ENCODE measurements around the gene HCFC1R1.

The HCFC1R1 gene

DNA sequence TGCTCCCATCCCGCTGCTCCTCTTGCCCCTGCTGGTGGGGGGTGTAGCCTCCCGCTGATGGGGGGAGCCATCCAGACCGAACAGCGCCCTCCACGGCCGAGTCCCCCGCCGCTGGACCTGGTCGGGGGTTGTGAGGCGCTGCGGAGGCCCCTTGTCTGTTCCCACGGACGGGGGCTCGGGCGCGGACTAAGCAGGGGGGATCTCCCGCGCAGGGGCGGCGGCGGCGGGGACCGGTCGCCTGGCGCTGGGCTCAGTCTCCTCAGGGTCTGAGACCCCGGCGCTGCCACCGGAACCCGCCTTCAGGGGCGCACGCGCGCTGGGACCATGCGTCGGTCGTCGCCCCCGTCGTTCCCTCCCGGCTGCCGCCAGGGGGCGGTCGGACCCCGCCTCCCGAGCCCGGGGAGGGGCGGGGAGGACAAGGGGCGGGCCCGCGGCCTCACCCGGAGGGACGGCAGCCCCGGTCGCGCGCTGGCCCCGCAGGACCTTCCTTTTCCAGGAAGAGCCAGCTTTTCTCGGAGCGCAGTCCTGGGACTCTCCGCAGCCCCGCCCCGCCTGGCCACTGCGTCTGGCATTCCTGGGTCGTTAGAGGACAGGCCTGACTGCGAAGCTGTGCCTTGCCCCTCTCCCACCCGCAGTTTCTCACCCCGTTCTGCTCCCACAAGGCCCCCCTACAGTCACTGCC, 35.4 kb upstream of the HCFC1R1 start (continued):
- TF ChIP-seq, protein P1, sequence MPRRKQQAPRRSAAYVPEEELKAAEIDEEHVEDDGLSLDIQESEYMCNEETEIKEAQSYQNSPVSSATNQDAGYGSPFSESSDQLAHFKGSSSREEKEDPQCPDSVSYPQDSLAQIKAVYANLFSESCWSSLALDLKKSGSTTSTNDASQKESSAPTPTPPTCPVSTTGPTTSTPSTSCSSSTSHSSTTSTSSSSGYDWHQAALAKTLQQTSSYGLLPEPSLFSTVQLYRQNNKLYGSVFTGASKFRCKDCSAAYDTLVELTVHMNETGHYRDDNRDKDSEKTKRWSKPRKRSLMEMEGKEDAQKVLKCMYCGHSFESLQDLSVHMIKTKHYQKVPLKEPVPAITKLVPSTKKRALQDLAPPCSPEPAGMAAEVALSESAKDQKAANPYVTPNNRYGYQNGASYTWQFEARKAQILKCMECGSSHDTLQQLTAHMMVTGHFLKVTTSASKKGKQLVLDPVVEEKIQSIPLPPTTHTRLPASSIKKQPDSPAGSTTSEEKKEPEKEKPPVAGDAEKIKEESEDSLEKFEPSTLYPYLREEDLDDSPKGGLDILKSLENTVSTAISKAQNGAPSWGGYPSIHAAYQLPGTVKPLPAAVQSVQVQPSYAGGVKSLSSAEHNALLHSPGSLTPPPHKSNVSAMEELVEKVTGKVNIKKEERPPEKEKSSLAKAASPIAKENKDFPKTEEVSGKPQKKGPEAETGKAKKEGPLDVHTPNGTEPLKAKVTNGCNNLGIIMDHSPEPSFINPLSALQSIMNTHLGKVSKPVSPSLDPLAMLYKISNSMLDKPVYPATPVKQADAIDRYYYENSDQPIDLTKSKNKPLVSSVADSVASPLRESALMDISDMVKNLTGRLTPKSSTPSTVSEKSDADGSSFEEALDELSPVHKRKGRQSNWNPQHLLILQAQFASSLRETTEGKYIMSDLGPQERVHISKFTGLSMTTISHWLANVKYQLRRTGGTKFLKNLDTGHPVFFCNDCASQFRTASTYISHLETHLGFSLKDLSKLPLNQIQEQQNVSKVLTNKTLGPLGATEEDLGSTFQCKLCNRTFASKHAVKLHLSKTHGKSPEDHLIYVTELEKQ (tag by site-specific recombination; IDR thresholded peaks at IDR 0.05; ENCODE audit: borderline replicate concordance) = no peak
- no peak for TF ChIP-seq FEZF1 (tag by site-specific recombination; IDR thresholded peaks at IDR 0.05)
- TF ChIP-seq ZNF174 (tag by site-specific recombination; IDR thresholded peaks at IDR 0.05) = no peak
- TF ChIP-seq, protein P2, sequence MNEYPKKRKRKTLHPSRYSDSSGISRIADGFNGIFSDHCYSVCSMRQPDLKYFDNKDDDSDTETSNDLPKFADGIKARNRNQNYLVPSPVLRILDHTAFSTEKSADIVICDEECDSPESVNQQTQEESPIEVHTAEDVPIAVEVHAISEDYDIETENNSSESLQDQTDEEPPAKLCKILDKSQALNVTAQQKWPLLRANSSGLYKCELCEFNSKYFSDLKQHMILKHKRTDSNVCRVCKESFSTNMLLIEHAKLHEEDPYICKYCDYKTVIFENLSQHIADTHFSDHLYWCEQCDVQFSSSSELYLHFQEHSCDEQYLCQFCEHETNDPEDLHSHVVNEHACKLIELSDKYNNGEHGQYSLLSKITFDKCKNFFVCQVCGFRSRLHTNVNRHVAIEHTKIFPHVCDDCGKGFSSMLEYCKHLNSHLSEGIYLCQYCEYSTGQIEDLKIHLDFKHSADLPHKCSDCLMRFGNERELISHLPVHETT (tag by site-specific recombination; IDR thresholded peaks at IDR 0.05) = no peak
- TF ChIP-seq ZNF701 (tag by site-specific recombination; IDR thresholded peaks at IDR 0.05) = no peak
- TF ChIP-seq EGR2 (tag by site-specific recombination; IDR thresholded peaks at IDR 0.05; ENCODE audit: low read depth) = no peak
- TF ChIP-seq ZNF112 (tag by site-specific recombination; IDR thresholded peaks at IDR 0.05) = no peak
- TF ChIP-seq, protein P3, sequence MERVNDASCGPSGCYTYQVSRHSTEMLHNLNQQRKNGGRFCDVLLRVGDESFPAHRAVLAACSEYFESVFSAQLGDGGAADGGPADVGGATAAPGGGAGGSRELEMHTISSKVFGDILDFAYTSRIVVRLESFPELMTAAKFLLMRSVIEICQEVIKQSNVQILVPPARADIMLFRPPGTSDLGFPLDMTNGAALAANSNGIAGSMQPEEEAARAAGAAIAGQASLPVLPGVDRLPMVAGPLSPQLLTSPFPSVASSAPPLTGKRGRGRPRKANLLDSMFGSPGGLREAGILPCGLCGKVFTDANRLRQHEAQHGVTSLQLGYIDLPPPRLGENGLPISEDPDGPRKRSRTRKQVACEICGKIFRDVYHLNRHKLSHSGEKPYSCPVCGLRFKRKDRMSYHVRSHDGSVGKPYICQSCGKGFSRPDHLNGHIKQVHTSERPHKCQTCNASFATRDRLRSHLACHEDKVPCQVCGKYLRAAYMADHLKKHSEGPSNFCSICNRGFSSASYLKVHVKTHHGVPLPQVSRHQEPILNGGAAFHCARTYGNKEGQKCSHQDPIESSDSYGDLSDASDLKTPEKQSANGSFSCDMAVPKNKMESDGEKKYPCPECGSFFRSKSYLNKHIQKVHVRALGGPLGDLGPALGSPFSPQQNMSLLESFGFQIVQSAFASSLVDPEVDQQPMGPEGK (tag by site-specific recombination; IDR thresholded peaks at IDR 0.05) = peak; percentile 82
- no peak for TF ChIP-seq MEIS1 (CRISPR knock-in tag; IDR thresholded peaks at IDR 0.05; ENCODE audit: borderline replicate concordance)
- TF ChIP-seq, protein P4, sequence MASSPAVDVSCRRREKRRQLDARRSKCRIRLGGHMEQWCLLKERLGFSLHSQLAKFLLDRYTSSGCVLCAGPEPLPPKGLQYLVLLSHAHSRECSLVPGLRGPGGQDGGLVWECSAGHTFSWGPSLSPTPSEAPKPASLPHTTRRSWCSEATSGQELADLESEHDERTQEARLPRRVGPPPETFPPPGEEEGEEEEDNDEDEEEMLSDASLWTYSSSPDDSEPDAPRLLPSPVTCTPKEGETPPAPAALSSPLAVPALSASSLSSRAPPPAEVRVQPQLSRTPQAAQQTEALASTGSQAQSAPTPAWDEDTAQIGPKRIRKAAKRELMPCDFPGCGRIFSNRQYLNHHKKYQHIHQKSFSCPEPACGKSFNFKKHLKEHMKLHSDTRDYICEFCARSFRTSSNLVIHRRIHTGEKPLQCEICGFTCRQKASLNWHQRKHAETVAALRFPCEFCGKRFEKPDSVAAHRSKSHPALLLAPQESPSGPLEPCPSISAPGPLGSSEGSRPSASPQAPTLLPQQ (tag by site-specific recombination; IDR thresholded peaks at IDR 0.05) = peak; percentile 42
- no peak for TF ChIP-seq RBAK (tag by site-specific recombination; IDR thresholded peaks at IDR 0.05)
- TF ChIP-seq ZNF621 (tag by site-specific recombination; IDR thresholded peaks at IDR 0.05) = no peak
- TF ChIP-seq ZNF707 (tag by site-specific recombination; IDR thresholded peaks at IDR 0.05) = no peak
- TF ChIP-seq ZNF571 (tag by site-specific recombination; IDR thresholded peaks at IDR 0.05) = no peak
- peak; percentile 79 for TF ChIP-seq KLF10 (tag by site-specific recombination; IDR thresholded peaks at IDR 0.05)
- TF ChIP-seq ZNF626 (tag by site-specific recombination; IDR thresholded peaks at IDR 0.05) = no peak
- peak; percentile 58; the same call in 1 of the 2 replicates for TF ChIP-seq BCL11B (tag by site-specific recombination; IDR thresholded peaks at IDR 0.05; ENCODE audit: low read depth)
- TF ChIP-seq, protein P5, sequence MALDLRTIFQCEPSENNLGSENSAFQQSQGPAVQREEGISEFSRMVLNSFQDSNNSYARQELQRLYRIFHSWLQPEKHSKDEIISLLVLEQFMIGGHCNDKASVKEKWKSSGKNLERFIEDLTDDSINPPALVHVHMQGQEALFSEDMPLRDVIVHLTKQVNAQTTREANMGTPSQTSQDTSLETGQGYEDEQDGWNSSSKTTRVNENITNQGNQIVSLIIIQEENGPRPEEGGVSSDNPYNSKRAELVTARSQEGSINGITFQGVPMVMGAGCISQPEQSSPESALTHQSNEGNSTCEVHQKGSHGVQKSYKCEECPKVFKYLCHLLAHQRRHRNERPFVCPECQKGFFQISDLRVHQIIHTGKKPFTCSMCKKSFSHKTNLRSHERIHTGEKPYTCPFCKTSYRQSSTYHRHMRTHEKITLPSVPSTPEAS (tag by site-specific recombination; IDR thresholded peaks at IDR 0.05) = no peak
- no peak for TF ChIP-seq ZNF416 (tag by site-specific recombination; IDR thresholded peaks at IDR 0.05)
- no peak for TF ChIP-seq SETDB1 (IDR thresholded peaks at IDR 0.05; ENCODE audit: insufficient read length, low read length)
- TF ChIP-seq, protein P6, sequence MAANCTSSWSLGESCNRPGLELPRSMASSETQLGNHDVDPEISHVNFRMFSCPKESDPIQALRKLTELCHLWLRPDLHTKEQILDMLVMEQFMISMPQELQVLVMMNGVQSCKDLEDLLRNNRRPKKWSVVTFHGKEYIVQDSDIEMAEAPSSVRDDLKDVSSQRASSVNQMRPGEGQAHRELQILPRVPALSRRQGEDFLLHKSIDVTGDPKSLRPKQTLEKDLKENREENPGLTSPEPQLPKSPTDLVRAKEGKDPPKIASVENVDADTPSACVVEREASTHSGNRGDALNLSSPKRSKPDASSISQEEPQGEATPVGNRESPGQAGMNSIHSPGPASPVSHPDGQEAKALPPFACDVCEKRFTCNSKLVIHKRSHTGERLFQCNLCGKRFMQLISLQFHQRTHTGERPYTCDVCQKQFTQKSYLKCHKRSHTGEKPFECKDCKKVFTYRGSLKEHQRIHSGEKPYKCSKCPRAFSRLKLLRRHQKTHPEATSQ (tag by site-specific recombination; IDR thresholded peaks at IDR 0.05) = no peak
- no peak for TF ChIP-seq ZNF596 (tag by site-specific recombination; IDR thresholded peaks at IDR 0.05)
- no peak for TF ChIP-seq ZNF248 (tag by site-specific recombination; IDR thresholded peaks at IDR 0.05)
- no peak for TF ChIP-seq ZNF610 (tag by site-specific recombination; IDR thresholded peaks at IDR 0.05; ENCODE audit: borderline replicate concordance)
- TF ChIP-seq, protein P7, sequence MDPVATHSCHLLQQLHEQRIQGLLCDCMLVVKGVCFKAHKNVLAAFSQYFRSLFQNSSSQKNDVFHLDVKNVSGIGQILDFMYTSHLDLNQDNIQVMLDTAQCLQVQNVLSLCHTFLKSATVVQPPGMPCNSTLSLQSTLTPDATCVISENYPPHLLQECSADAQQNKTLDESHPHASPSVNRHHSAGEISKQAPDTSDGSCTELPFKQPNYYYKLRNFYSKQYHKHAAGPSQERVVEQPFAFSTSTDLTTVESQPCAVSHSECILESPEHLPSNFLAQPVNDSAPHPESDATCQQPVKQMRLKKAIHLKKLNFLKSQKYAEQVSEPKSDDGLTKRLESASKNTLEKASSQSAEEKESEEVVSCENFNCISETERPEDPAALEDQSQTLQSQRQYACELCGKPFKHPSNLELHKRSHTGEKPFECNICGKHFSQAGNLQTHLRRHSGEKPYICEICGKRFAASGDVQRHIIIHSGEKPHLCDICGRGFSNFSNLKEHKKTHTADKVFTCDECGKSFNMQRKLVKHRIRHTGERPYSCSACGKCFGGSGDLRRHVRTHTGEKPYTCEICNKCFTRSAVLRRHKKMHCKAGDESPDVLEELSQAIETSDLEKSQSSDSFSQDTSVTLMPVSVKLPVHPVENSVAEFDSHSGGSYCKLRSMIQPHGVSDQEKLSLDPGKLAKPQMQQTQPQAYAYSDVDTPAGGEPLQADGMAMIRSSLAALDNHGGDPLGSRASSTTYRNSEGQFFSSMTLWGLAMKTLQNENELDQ (tag by site-specific recombination; IDR thresholded peaks at IDR 0.05; ENCODE audit: low read depth) = no peak
- TF ChIP-seq ZNF133 (tag by site-specific recombination; IDR thresholded peaks at IDR 0.05) = no peak
- no peak for TF ChIP-seq MZF1 (tag by site-specific recombination; IDR thresholded peaks at IDR 0.05; ENCODE audit: borderline replicate concordance)

All from HEK293 (cell line).